Esophagus muscularis mucosa (tissue), 3 donors: Measurements from ENCODE around the gene PRRC2C.

Source experiments
- CTCF ChIP-seq, 3 experiments: fragments of 200-600 bp in 2 of 3; fragments of 450-650 bp in 1 of 3; sonication (generic) in 2 of 3; IDR thresholded peaks; one replicate each; pipeline ENCODE4 v1.5.1; 2017 to 2019; ENCODE audit warnings: antibody characterized with exemption in 3 of 3, mild to moderate bottlenecking in 2 of 3, moderate library complexity in 1 of 3
- POLR2A ChIP-seq: fragments of 450-650 bp; IDR thresholded peaks from one replicate; pipeline ENCODE4 v1.6.1; 2017; ENCODE audit warnings: antibody characterized with exemption, moderate library complexity, mild to moderate bottlenecking, low read depth
- POLR2AphosphoS5 ChIP-seq, 2 donors: sonication (generic); formaldehyde crosslinking; IDR thresholded peaks; one replicate each; pipeline ENCODE4 v1.6.1; 2017; ENCODE audit warnings: antibody characterized with exemption in 2 of 2

GRCh38 chr1:171494076-171494475 is 8.7 kb downstream of the PRRC2C start:
- TF ChIP-seq CTCF (IDR thresholded peaks at IDR 0.05) (no peak), POLR2A (no peak), POLR2AphosphoS5 (IDR thresholded peaks at IDR 0.05) (no peak)
